HG02938 (cell line): ENCODE results near the gene PPARA.

Experiments used
- ATAC-seq: cut with Tn5 transposase; IDR thresholded peaks from one replicate; pipeline ENCODE4 v1.9.1; 2021; ENCODE audit warnings: mild to moderate bottlenecking, moderate library complexity; ENCODE audit not compliant: unreplicated experiment

PPARA gene

DNA sequence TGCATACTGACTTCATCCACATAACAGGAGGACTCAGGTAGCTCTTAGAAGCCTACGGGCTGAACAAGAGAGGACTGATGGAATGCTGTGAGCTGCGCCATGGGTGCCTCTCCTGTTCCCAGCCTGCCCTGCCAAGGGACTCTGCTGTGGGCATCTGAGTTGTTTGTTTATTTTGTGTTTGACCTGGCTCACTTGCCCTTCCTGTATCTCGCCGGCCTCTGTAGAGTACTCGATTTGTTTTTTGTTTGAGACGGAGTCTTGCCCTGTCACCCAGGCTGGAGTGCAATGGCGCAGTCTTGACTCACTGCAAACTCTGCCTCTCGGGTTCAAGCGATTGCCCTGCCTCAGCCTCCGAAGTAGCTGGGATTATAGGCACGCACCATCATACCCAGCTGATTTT lies 119.2 kb downstream of the PPARA start:
- no peak for ATAC-seq

DNA sequence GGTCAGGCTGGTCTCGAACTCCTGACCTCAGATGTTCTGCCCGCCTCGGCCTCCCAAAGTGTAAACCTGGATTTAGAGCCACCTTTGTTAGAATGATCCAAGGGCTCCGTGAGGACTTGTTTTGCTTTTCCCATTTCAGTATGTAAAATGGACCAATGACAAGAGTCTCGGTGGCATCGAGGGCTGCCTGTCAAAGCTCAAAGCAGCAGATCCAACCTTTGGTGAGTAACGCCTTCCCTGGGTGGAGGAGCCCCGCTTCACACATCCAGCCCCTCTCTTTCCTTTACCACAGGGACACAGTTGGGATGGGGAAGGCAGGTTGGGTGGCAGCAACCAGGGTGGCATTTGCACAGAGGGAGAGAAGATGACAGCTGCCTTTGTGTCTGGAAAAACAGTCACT lies 121.9 kb downstream of the PPARA start:
- no peak for ATAC-seq

GRCh38 chr22:46272762-46273431 lies 122.6 kb downstream of the PPARA start:
- ATAC-seq = no peak

DNA sequence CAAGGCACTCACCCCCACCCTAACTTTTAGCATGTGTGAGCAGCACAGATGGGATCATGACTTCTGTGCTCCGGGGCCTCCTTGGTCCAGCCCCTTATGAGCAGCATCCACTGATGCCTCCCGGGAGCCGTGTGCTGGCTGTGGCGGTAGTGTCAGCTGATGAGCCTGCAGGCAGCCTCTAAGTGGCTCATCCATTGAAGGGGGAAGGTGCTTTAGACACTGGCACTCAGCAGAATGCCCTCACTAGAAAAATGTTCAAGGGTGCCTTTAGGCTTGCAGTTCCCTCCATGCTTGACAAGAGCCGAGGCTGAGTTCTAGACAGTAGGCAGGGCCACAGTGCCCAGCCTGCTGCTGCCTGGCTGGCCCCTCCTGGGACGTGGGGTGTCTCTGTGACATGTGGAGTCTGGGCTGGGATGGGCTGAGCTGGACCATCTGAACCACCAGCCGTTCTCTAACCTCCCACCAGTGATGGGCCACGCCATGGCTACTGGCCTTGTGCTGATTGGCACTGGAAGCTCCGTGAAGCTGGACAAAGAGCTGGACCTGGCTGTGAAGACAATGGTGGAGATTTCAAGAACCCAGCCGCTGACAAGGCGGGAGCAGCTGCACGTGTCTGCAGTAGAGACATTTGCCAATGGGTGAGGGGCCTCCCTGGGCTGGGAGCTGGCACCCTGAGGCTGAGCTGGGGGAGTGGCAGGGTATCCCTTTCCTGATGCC lies 123.3 kb downstream of the PPARA start:
- no peak for ATAC-seq

- no peak for ATAC-seq
Measured at GRCh38 chr22:46274381-46274780, 124.1 kb downstream of the PPARA start.

DNA sequence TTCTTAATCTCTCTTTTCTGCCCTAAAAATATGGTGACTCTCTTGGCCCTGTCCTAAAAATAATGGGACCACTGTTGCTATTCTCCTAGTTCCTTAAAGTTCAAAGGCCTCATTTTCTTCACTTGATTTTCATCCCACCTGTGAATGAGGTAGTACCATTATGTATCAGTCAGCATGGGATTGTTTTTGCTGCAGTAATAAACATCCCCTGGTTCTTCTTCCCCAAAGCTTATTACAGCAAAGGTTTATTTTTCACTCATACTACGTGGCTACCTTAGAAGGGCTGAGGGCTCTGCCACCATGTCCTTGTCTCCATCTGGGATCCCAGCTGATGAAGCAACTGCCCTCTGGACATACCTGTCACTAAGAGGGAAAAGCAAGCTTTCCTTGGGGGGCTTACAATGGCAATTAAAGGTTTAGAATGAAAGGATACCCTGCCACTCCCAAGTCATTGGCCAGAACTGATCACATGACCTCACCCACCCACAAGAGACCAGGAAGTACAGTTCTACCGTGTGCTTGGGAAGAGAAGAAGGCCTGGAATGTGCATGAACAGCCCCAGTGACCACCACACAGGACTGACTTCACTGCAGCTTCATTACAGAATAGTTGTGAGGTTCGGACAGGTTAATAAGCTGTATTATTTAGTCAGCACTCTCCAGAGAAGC lies 125.3 kb downstream of the PPARA start:
- no peak for ATAC-seq

DNA sequence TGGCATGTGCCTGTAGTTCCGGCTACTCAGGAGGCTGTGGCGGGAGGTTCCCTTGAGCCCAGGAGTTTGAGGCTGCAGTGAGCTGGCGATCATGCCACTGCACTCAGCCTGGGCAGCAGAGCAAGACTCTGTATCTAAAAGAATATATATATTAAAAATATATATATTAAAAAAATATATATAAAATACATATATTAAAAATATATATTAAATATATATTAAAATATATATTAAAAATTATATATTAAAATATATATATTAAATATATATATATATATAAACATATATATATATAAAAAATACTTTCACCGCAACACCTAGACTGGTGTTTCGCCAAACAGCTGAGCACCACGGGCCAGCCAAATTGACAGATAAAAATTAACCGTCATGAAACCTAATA lies 126.2 kb downstream of the PPARA start:
- no peak for ATAC-seq

GRCh38 chr22:46278656-46279645 lies 128.6 kb downstream of the PPARA start:
- ATAC-seq = no peak

DNA sequence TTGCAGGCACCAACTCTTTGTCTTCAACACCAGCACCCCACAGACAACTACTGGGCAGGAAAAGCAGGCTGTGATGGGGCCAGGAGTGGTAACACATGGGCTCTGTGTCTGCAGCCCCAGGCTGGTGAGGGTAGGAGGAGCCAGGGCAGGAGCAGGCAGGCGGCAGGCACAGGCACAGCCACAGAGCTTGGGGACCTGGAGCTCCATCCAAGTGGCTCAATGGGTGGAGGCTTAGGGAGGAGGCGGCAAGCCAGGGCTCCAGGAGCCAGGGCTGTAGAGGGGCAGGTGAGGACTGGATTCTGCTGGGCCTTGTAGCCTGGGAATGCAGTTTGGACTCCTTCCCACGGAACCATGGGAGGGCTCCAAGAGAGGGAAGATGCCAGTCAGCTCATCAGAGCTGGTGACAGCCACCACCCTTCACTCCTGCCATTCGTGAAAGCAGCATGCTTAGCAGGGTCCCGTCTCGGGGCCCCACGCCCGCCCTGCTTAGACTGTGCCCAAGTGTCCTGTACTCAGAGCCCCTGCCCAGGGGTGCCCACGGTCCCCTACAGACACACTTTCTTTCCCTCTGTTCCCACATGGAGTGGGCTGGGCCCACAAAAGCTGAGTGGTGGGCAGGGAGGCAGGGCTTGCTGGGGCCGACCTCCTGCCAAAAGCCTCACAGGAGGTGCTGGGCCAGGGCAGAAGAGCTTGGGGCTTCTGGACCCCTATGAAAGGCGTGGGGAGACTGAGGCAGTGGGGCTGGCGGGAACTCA lies 129.9 kb downstream of the PPARA start:
- no peak for ATAC-seq

- no peak for ATAC-seq
Measured at GRCh38 chr22:46280999-46281623, 130.8 kb downstream of the PPARA start.

- ATAC-seq = no peak
Measured at GRCh38 chr22:46281866-46282678, 131.7 kb downstream of the PPARA start.

- no peak for ATAC-seq
Measured at GRCh38 chr22:46286006-46286405, 135.7 kb downstream of the PPARA start.

DNA sequence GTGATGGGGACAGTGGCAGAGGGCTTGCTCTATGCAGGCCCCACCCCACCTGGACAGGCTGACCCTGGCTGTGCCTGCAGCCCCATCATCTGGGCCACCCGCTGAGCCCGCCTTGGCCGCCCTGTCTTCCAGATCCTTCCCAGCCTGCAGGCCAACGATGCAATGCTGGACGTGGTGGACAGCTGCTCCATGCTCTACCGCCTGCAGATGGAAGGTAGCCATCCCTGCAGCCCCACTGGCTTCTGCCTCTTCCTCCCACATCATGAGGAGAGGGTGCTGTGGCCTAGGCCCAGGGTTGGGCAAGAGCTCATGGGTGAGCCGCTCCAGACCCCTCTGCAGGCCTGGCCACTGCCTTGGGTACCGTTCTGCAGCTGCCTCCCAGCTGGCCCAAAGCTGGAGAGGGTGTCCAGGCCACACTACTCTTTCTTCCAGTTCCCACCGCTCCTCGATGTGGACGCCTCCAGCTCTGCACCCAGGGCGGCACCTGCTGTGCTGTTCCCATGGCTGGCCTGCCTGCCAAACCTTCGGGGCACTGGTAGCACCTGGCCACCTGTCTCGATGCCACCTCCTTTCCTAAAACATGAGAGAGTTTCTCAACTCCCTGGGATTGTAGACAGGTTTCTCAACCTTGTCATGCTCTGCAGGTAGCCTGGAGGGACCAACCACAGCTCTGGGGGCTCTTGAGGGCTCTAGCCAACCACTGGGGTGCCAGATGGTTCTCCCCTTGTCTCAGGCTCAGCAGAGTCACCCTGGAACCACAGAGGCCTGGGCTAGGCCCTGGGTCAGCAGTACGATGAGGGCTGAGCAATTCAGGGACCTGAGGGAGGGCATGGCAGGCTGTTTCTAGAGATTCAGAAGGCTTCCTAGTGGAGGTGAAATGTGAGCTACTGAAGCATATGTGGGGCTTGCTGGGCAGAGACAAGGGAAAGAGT lies 136.9 kb downstream of the PPARA start:
- ATAC-seq = no peak

GRCh38 chr22:46287873-46288751 lies 137.8 kb downstream of the PPARA start:
- no peak for ATAC-seq

DNA sequence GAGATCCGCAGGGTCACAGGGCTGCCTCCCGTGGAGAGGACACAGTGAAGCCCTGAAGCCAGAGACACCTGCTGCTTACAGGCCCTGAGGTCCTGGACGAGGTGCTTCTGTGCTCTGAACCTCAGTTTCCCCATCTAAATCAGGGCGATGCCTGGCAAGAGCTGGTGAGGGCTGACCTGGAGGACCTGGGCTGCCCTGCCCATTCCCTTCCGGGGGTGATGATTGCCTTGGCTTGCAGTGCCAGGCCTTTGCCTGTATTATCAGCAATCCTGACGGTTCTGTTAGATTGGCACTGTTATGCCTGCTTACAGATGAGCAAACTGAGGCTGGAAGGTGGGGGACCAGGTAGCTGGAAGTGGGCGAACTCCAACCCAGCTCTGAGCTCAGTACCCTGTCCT lies 138.5 kb downstream of the PPARA start:
- ATAC-seq = no peak

- no peak for ATAC-seq
Measured at GRCh38 chr22:46289244-46289891, 139.0 kb downstream of the PPARA start.
